HG02938 (cell line): ENCODE data around the gene ZNF438.

Experiments
- ATAC-seq: cut with Tn5 transposase; IDR thresholded peaks from one replicate; pipeline ENCODE4 v1.9.1; 2021; ENCODE audit warnings: mild to moderate bottlenecking, moderate library complexity; ENCODE audit not compliant: unreplicated experiment

Gene ZNF438

GRCh38 chr10:31014161-31014875 is 17.3 kb downstream of the ZNF438 start:
- ATAC-seq = no peak

GRCh38 chr10:31013331-31013730 is 18.3 kb downstream of the ZNF438 start:
- no peak for ATAC-seq

GRCh38 chr10:31011665-31012022 is 20.0 kb downstream of the ZNF438 start:
- ATAC-seq = no peak

- ATAC-seq = no peak
Observed at GRCh38 chr10:31011017-31011664, 20.5 kb downstream of the ZNF438 start.

- no peak for ATAC-seq
Observed at GRCh38 chr10:31010062-31010461, 21.6 kb downstream of the ZNF438 start.

- ATAC-seq = no peak
Observed at GRCh38 chr10:31005895-31006294, 25.8 kb downstream of the ZNF438 start.

GRCh38 chr10:31004611-31005193 is 27.0 kb downstream of the ZNF438 start:
- no peak for ATAC-seq

GRCh38 chr10:31001740-31002139 is 29.9 kb downstream of the ZNF438 start:
- ATAC-seq = no peak

- no peak for ATAC-seq
Observed at GRCh38 chr10:31000867-31001266, 30.8 kb downstream of the ZNF438 start.

GRCh38 chr10:31000071-31000782 is 31.4 kb downstream of the ZNF438 start:
- ATAC-seq = no peak

GRCh38 chr10:30999070-30999712 is 32.5 kb downstream of the ZNF438 start:
- no peak for ATAC-seq

GRCh38 chr10:30997536-30998235 is 34.0 kb downstream of the ZNF438 start:
- no peak for ATAC-seq

- no peak for ATAC-seq
Observed at GRCh38 chr10:30996481-30997005, 35.1 kb downstream of the ZNF438 start.

- no peak for ATAC-seq
Observed at GRCh38 chr10:30995081-30995770, 36.4 kb downstream of the ZNF438 start.

GRCh38 chr10:30993155-30993554 is 38.5 kb downstream of the ZNF438 start:
- ATAC-seq = no peak

- ATAC-seq = no peak
Observed at GRCh38 chr10:30992681-30993080, 39.0 kb downstream of the ZNF438 start.

GRCh38 chr10:30991647-30992011 is 40.0 kb downstream of the ZNF438 start:
- no peak for ATAC-seq

- ATAC-seq = no peak
Observed at GRCh38 chr10:30990971-30991646, 40.6 kb downstream of the ZNF438 start.

- ATAC-seq = no peak
Observed at GRCh38 chr10:30990351-30990750, 41.3 kb downstream of the ZNF438 start.
